HG03135 (cell line): ENCODE data around the gene UBE2B.
A peak's percentile ranks its signal among the peaks of the same experiment; 100 is the strongest.
"Not testable (repeated sequence)": the region's sequence is repeated elsewhere in the genome, so short reads cannot be mapped to it uniquely, and the experiment has no call there.

ENCODE experiments used
- ATAC-seq: cut with Tn5 transposase; IDR thresholded peaks from one replicate; pipeline ENCODE4 v1.9.1; 2021; ENCODE audit warnings: mild to moderate bottlenecking, moderate library complexity; ENCODE audit not compliant: unreplicated experiment

The UBE2B gene

DNA sequence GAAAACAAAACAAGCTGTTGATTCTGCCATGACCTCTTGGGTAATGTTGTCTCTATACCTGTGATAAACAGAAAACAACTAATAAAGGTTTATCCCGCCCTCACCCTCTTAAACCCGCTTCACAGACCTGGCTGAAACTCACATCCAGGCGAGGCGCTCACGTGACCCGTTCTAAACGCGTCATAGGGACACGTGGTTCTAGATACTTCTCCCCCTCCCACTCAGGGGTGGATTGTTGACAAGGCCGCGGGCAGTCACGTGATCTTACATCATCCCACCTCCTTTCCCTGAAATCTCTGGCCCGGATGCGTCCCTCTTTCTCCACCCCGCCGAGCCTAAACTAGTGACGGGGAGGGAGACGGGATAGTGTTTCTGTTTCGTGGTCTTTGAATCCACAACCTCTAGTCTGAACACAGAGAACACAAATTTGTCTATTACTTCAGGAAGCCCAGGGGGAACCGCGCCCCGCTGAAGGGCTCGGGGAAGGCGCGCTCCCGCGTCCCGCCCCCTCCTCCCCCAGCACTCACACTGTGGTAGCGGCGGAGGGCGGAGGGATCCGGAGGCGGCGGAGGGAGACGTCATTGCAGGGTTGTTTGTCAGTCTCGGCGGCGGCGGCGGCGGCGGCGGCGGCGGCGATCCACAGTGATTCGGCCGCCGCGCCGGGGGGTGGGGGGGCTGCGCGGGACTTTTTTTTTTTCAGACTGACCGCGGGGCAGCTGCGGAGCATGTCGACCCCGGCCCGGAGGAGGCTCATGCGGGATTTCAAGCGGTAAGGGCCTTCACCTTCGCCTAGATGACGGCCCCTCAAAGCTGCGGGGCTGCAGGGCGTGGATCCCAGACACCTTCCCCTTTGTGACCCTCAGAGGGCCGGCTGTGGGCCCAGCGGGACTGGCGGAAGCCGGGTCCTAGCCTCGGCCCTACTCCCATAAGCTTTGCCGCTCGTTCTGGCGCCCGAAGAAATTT is at the start of gene UBE2B:
UBE2B (plus strand) TSS at position 699 of the 963 bp plus-strand sequence; CDS start at position 726, 27 bp downstream.
- ATAC-seq, result peak; percentile 76

DNA sequence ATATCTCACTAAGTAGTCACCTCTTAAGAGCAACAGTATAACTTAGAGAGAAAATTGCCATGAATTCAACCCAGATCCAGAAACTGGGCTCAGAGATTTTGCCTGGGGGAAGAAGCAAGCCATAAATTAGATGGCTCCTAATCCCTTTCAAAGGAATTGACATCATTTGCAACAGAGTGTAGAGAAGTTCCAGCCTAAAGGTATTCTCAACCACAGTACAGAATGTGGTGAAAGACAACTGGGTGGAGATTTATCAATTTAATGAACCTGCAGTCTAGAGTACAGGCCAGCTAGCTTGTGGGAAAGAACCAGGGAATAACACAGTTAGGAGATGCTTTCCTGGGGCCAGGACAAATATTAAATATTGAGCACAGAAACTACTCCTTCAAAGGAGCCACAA is 44.0 kb upstream of the UBE2B start:
- ATAC-seq, result no peak

DNA sequence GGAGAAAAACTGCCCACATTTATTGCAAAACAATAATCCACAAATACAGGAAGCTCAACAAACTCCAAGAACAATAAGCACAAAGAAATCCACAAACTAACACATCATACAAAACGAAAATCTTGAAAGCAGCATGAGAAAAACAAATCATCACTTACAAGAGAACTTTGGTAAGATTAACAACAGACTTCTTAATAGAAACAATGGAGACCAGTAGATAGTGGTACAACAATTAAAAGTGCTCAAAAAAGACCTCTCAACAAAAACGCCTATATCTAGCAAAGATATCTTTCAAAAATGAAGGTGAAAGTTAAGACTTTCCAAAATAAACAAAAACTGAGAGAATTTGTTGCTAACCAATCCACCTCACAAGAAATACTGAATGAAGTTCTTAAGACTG is 42.8 kb upstream of the UBE2B start:
- no peak for ATAC-seq

DNA sequence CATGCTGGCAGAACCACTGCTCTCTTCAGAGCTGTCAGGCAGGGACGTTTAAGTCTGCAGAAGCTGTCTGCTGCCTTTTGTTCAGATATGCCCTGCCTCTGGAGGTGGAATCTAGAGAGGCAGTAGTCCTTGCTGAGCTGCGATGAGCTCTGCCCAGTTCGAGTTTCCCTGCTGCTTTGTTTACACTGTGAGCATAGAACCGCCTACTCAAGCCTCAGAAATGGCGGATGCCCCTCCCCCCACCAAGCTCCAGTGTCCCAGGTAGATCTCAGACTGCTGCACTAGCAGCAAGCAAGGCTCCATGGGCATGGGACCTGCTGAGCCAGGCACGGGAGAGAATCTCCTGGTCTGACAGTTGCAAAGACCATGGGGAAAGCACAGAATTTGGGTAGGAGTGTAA is 34.5 kb upstream of the UBE2B start:
- ATAC-seq, result not testable (repeated sequence)

DNA sequence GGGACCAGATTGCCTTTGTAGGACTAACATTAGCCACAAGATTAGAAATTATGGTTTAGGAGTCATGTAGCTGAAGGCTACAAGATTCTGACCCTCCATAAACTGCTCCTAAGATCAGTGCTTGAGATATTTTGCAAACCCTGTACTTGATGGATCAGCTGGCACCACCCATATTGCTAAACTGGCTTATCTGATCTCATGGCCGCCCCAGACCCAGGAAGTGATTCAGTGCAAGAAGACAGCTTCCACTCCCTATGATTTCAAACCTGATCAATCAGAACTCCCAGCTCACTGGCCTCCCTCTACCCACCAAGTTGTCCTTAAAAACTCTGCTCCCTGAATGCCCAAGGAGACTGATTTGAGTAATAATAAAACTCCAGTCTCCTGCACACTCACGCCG is 27.9 kb upstream of the UBE2B start:
- ATAC-seq, result not testable (repeated sequence)

DNA sequence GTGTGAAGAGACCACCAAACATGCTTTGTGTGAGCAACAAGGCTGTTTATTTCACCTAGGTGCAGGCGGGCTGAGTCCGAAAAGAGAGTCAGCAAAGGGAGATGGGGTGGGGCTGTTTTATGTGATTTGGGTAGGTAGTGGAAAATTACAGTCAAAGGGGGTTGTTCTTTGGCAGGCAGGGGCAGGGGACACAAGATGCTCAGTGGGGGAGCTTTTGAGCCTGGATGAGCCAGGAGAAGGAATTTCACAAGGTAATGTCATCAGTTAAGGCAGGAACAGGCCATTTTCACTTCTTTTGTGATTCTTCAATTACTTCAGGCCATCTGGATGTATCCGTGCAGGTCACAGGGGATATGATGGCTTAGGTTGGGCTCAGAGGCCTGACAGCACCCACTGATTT is 25.9 kb upstream of the UBE2B start:
- ATAC-seq, result not testable (repeated sequence)

DNA sequence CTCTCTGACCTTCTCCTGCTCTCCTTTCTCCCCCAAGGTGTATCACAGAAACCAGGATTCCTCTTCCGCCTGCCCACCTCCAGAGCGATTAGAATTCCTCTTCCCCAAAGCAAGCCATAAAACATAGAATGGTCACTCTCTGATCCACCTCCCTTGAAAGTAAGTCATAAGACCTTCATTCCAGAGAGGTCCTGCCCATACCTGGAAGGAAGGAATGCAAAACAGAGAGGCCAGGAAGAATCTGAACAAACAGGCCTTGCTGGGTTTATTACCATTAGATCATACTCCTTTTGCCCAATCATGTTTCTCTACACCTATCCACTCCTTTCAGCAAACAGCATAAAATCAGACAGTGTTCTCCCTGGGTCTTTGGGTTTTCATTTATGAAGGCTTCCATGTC is 25.4 kb upstream of the UBE2B start:
- ATAC-seq, result no peak

DNA sequence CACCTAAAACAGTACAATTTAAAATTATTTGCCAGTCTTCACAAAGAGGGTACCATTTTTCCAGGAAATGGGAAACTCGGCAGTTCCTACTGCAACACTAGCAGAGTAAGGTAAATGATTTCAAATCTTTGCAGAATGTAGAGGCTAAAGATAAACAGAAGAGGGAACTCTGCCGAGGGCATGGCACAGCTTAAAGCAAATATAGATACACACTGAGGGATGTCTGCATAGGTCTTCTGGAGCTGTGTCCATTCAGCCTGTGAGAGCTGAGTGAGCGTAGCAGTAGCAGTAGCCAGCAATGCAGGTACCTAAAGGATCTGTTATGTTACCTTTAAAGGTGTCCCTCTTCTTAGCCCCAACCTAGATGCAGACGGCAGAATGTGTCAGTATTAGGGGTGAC is 21.9 kb upstream of the UBE2B start:
- no peak for ATAC-seq

DNA sequence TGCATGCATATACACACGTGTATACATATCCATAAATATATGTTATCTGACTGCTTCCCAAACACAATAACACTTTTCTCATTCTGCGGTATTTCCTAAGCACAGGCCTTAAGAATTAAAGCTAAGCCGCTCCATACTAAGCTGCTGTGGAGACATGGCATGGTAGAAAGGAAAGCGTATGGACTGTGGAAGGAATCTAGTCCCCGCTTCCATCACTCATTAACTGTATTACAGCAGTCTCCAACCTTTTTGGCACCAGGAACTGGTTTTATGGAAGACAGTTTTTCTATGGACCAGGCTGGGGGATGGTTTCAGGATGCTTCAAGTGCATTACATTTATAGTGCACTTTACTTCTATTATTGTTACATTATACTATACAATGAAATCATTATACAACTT is 15.7 kb upstream of the UBE2B start:
- no peak for ATAC-seq

DNA sequence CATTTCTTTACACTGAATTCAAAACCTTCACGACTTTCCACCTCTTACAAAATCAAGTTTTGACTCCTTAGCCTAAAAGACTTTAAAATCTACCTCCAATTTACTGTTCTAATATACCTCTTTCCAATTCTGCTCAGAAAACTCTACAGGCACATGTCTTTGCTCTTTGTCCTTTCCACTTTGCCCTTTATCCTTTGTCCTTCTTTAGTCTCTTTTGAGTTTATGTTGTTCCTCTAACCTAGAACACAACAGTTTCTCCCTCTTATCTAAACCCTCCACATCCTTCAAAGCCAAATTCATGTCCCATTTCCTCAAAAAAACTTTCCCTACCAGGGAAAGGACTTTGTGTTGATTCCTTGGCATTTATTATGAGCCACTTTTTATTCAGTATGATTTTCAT is 5.8 kb upstream of the UBE2B start:
- no peak for ATAC-seq

DNA sequence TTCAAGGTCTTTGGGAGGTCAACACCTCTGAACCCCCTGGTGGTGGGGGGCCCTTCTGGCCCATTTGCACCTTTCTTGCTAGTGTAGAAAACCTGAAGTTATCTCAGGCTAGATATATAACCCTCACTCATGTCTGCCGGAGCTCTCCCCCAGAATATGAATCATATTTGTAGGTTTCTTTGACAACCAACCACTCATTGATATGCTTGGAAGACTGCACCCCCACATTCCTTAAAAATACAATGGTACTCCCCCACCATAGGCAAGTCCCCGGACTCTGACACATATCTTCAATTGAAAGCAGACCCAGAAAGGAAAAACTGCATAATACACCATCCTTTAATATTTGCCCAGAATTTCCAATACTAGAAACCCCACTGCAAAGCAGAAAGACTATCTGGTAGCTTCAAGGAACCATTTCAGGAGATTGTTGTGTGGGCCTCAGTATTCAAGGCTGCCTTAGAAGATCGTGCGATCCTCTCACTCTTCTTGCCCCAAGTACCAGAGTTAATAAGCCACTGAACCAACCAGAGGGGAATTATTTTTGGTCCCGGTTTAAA is 978 bp upstream of the UBE2B start:
- peak; percentile 14 for ATAC-seq

DNA sequence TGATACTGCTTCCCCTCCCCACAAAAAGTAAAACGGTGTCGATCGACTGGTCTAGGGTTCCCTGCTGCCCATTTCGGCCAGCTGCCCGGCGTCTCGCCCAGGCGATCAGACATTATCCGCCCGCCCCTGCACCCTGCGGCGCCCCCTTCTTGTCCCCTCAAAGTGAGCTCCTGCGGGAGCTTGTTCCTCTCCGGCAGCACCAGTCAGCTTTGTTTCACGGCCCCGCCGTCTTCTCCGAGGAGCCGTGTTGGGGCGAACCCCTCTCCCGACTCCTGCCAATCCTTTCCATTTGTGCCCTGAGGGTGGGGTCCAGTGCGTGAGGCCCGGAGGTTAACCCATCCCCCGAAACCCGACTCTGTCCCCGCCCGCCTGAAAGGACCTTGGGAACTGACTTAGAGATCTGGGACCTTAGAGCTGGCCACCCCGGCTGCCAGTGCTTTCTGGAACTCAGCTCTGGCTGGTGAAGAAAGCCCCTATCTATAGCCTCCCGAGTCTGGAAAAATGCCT is 518 bp downstream of the UBE2B start:
- peak; percentile 0 for ATAC-seq

DNA sequence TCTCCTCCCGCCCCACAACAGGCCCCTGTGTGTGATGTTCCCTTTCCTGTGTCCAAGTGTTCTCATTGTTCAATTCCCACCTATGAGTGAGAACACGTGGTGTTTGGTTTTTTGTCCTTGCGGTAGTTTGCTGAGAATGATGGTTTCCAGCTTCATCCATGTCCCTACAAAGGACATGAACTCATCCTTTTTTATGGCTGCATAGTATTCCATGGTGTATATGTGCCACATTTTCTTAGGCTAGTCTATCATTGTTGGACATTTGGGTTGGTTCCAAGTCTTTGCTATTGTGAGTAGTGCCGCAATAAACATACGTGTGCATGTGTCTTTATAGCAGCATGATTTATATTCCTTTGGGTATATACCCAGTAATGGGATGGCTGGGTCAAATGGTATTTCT is 2.3 kb downstream of the UBE2B start:
- ATAC-seq, result not testable (repeated sequence)

DNA sequence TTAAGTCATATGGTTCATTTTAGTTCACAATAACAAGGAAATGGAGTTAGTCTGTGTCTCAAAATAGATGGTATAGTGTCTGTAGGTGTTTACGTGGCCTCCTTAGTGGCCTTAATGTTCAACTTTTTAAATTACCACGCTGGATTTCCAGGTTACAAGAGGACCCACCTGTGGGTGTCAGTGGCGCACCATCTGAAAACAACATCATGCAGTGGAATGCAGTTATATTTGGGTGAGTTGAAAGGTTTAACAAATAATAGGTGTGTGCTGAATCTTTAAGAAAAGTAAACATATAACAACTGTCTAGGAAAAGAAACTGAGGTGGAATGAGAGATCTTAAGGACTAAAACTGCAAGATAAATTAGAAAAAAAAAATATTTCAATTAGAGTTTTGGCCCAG is 2.9 kb downstream of the UBE2B start:
- ATAC-seq, result no peak

DNA sequence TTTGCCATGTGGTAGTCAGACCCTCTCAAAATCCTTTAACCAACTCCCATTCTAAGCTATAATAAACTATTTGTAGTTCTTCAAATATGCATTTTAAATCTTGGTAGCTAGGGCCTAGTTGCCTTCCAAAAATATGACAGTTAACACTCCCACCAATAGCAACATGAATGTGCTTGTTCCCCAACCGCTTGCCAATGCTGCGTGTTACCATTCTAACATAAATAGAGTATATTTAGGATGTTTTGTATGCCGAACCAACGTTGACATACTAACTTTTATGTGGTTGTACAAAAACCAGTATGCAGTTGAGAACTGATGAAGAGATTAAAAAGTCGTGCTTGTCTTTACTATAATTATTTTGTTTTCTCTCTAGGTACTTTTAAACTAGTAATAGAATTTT is 9.0 kb downstream of the UBE2B start:
- ATAC-seq, result no peak

DNA sequence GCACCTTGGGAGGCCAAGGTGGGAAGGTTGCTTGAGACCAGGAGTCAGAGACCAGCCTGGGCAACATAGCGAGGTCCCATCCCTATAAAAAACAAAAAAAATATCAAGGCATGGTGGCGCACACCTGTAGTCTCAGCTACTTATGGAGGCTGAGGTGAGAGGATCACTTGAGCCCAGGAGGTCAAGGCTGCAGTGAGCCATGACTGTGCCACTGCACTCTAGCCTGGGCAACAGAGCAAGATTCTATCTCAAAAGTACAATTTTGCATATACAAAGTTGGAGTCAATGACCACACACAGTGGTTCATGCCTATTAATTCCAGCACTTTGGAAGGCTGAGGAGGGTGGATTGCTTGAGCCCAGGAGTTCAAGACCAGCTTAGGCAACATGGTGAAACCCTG is 10.8 kb downstream of the UBE2B start:
- ATAC-seq, result not testable (repeated sequence)

DNA sequence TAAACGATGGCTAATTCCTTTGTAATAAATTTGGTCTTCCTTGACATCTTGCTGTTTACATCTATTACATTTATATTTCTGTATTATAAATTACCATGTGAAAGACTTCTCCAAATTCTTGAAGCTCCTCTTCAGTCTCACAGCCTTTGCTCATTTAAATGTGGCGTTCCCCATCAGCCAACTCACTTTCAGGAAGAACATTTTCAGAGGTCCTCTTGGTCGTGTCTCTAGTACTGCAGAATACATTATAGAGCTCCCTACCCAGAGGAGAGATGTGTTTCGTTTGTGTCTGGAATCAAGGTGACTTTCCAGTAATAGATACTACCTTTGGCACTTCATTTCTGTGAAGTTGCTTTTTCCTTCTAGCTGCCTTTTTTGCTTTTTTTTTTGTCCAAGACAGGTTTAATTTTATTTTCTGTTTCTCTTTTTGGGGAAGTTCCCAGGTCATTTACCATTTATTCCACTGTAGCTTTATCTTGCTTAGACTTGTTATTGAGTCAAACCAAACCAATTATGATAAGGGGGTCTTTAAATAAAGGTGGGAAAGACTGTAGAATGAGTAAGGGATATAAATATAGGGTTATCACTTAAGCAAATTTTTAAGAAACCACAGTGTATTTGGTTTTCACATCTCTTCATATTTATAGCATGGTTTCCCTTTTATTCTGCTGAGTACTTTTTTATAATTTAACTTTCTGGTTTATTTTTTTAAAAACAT is 12.8 kb downstream of the UBE2B start:
- ATAC-seq, result no peak

DNA sequence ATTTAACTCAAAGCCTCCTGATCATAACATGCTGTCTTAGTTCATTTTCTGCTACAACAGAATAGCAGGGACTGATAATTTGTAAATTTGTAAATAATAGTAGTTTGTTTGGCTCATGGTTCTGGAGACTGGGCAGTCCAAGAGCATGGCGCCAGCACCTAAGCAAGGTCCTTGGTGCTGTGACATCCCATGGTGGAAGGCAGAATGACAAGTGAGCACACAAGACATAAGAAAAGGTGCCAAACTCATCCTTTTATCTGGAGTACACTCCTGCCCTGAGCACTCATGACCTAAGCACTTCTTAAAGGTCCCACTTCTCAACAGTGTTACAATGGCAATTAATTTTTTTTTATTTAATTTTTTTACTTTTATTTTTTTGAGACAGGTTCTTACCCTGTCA is 16.1 kb downstream of the UBE2B start:
- no peak for ATAC-seq

DNA sequence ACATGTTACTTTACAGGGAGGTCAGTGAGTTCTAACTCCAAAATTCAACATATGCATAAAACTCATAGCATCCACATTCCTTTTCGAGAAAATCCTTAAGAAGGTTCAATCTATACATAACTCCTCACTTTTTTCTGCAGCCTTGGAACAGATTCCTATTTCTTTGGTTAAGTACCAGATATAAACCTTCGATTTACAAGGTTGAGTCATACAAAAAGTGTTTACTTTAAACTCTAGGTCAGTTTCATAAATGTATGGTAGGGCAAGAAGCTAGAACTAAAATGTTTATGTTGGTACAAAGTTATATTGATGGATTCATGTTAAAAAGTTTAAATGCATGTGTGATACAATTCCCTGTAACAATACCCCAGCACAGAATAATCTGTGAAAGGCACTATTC is 20.9 kb downstream of the UBE2B start:
- no peak for ATAC-seq

DNA sequence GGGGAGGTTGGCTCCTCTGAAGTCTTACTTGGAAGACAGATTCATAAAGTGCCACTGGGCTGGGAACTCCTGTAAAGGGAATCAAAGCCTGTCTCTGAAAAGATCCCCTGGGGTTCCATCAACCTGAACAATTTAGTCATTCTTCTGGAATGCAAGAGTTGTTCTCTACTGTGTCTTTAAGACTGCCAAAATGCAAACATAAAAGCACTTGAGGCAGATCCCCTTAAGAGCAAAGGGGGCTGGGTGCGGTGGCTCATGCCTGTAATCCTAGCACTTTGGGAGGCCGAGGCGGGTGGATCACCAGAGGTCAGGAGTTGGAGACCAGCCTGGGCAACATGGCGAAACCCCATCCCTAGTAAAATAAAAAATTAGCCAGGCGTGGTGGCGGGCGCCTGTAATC is 23.6 kb downstream of the UBE2B start:
- no peak for ATAC-seq

DNA sequence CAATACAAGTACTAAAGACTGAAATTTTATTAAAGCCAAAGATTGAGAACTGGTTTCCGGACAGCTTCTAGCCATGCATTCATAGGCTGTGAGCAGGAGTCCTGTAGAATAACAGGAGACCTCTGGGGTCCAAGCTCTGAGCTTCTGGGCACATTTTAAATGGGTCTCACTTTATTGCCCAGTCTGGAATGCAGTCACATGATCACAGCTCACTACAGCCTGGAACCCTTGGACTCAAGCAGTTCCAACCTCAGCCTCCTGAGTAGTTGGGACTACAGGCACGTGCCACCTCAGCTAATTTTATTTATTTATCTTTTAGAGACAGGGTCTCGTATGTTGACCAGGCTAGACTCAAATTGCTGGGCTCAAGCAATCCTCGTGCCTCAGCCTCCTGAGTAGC is 24.9 kb downstream of the UBE2B start:
- no peak for ATAC-seq

DNA sequence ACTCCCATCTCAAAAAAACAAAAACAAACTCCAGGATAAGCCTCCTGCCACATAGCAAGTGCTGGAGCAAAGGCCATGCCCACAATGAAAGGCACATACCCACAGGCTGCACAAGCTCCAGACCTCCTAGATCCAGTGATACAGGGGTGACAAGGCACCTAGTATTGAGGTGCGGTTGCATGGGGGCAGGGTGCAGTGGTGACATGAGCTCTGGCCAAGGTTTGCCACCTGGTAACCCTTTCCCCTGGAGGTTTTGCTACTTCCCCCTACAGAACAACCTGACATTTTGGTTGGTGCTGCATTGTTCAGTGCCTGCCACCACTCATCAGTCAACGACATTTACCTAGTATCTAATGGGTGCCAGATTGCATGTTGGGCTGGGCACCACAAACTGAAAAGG is 25.8 kb downstream of the UBE2B start:
- ATAC-seq, result no peak
